ENCODE results near the gene ACE.

GRCh38 chr17:63534078-63534570, 57.3 kb downstream of the ACE start:
- TF ChIP-seq, protein P1, sequence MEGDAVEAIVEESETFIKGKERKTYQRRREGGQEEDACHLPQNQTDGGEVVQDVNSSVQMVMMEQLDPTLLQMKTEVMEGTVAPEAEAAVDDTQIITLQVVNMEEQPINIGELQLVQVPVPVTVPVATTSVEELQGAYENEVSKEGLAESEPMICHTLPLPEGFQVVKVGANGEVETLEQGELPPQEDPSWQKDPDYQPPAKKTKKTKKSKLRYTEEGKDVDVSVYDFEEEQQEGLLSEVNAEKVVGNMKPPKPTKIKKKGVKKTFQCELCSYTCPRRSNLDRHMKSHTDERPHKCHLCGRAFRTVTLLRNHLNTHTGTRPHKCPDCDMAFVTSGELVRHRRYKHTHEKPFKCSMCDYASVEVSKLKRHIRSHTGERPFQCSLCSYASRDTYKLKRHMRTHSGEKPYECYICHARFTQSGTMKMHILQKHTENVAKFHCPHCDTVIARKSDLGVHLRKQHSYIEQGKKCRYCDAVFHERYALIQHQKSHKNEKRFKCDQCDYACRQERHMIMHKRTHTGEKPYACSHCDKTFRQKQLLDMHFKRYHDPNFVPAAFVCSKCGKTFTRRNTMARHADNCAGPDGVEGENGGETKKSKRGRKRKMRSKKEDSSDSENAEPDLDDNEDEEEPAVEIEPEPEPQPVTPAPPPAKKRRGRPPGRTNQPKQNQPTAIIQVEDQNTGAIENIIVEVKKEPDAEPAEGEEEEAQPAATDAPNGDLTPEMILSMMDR (IDR thresholded peaks at IDR 0.05 in 8 of 11, conservative IDR thresholded peaks at IDR 0.05 in 3 of 11) = no peak
- no peak for TF ChIP-seq POLR2AphosphoS5 (IDR thresholded peaks at IDR 0.05)
- TF ChIP-seq POLR2A (IDR thresholded peaks at IDR 0.05) = no peak

Measured in spleen (tissue), 7 donors.